ENCODE results near the gene POU2F1. TPM values are rescaled to one million over a fixed set of nuclear protein-coding genes. Genes with fewer than 3 reads are reported as not detected.

Gene POU2F1
- total RNA-seq, 1 experiment from 2014 or later: 29.6 TPM

GRCh38 chr1:167272369-167272957, 51.8 kb downstream of the POU2F1 start:
- H3K4me3 Mint-ChIP-seq (ENCODE audit: unreplicated experiment): no peak overlapping the region

GRCh38 chr1:167273027-167273800, 52.5 kb downstream of the POU2F1 start:
- peaks cover 7% of the 10 kb centered on the region for H3K4me1 Mint-ChIP-seq (ENCODE audit: low read depth, unreplicated experiment)
- H3K36me3 Mint-ChIP-seq (ENCODE audit: insufficient read depth, unreplicated experiment): no peaks in the 10 kb centered on the region
- DNase-seq: no peak
- H3K9me3 ChIP-seq: no peaks in the 10 kb centered on the region; the same call in 1 of the 2 replicates
- no peak overlapping the region for H3K27ac Mint-ChIP-seq (ENCODE audit: unreplicated experiment)
- CTCF ChIA-PET: no interaction called here
- H3K36me3 ChIP-seq (ENCODE audit: control insufficient read depth, insufficient read depth, low read length): no peaks in the 10 kb centered on the region
- H3K4me3 ChIP-seq (ENCODE audit: low read depth, low read length): no peak overlapping the region
- no peaks in the 10 kb centered on the region for H3K9me3 Mint-ChIP-seq (ENCODE audit: unreplicated experiment)
- intact Hi-C loops (cut with micrococcal nuclease; ENCODE audit: unreplicated experiment): no loop called here
- no peaks in the 10 kb centered on the region for H3K27me3 ChIP-seq (replicated peaks; ENCODE audit: control insufficient read depth, insufficient read depth, low read length)
- BruUV-seq (replicated peaks): no TSS peak
- no peak for TF ChIP-seq CTCF (IDR thresholded peaks at IDR 0.05; ENCODE audit: insufficient read depth in 1 of 2, low read depth in 1 of 2, low read length in 1 of 2, severe bottlenecking in 1 of 2, unreplicated experiment in 1 of 2)
- POLR2A ChIA-PET: no interaction called here
- no peak overlapping the region for H3K4me3 Mint-ChIP-seq (ENCODE audit: unreplicated experiment)
- H3K4me1 ChIP-seq: no peaks in the 10 kb centered on the region
- H3K27me3 Mint-ChIP-seq (ENCODE audit: insufficient read depth, unreplicated experiment): no peaks in the 10 kb centered on the region

More at GRCh38 chr1:167272369-167272957, 51.8 kb downstream of the POU2F1 start:
- intact Hi-C loops (cut with micrococcal nuclease; ENCODE audit: unreplicated experiment): no loop called here
- CTCF ChIA-PET: no interaction called here
- no peaks in the 10 kb centered on the region; the same call in 1 of the 2 replicates for H3K9me3 ChIP-seq
- POLR2A ChIA-PET: no interaction called here
- H3K9me3 Mint-ChIP-seq (ENCODE audit: unreplicated experiment): no peaks in the 10 kb centered on the region
- H3K4me3 ChIP-seq (ENCODE audit: low read depth, low read length): no peak overlapping the region
- no peaks in the 10 kb centered on the region for H3K36me3 Mint-ChIP-seq (ENCODE audit: insufficient read depth, unreplicated experiment)
- no peaks in the 10 kb centered on the region for H3K27me3 ChIP-seq (replicated peaks; ENCODE audit: control insufficient read depth, insufficient read depth, low read length)
- H3K36me3 ChIP-seq (ENCODE audit: control insufficient read depth, insufficient read depth, low read length): no peaks in the 10 kb centered on the region
- no peak overlapping the region for H3K27ac Mint-ChIP-seq (ENCODE audit: unreplicated experiment)
- no peak for DNase-seq
- peaks cover 7% of the 10 kb centered on the region for H3K4me1 Mint-ChIP-seq (ENCODE audit: low read depth, unreplicated experiment)
- H3K4me1 ChIP-seq: no peaks in the 10 kb centered on the region
- no peaks in the 10 kb centered on the region for H3K27me3 Mint-ChIP-seq (ENCODE audit: insufficient read depth, unreplicated experiment)
- TF ChIP-seq CTCF (IDR thresholded peaks at IDR 0.05; ENCODE audit: insufficient read depth in 1 of 2, low read depth in 1 of 2, low read length in 1 of 2, severe bottlenecking in 1 of 2, unreplicated experiment in 1 of 2): no peak
- no TSS peak for BruUV-seq (replicated peaks)

- H3K4me3 Mint-ChIP-seq (ENCODE audit: unreplicated experiment): no peak overlapping the region
- H3K4me1 Mint-ChIP-seq (ENCODE audit: low read depth, unreplicated experiment): peaks cover 7% of the 10 kb centered on the region
- no TSS peak for BruUV-seq (replicated peaks)
- DNase-seq: no peak
- no peaks in the 10 kb centered on the region for H3K9me3 Mint-ChIP-seq (ENCODE audit: unreplicated experiment)
- ChIA-PET CTCF (interaction anchor here (1.1 kb wide), 1 partner anchor 259 kb away, joined by 6 read pairs; no protein-coding TSS in a partner anchor), POLR2A (no interaction called here)
- no peaks in the 10 kb centered on the region for H3K4me1 ChIP-seq
- H3K27ac Mint-ChIP-seq (ENCODE audit: unreplicated experiment): no peak overlapping the region
- TF ChIP-seq CTCF (IDR thresholded peaks at IDR 0.05; ENCODE audit: insufficient read depth in 1 of 2, low read depth in 1 of 2, low read length in 1 of 2, severe bottlenecking in 1 of 2, unreplicated experiment in 1 of 2): no peak
- H3K36me3 ChIP-seq (ENCODE audit: control insufficient read depth, insufficient read depth, low read length): no peaks in the 10 kb centered on the region
- H3K9me3 ChIP-seq: no peaks in the 10 kb centered on the region; the same call in 1 of the 2 replicates
- H3K36me3 Mint-ChIP-seq (ENCODE audit: insufficient read depth, unreplicated experiment): no peaks in the 10 kb centered on the region
- no peaks in the 10 kb centered on the region for H3K27me3 ChIP-seq (replicated peaks; ENCODE audit: control insufficient read depth, insufficient read depth, low read length)
- no peak overlapping the region for H3K4me3 ChIP-seq (ENCODE audit: low read depth, low read length)
- intact Hi-C loops (cut with micrococcal nuclease; ENCODE audit: unreplicated experiment): no loop called here
- no peaks in the 10 kb centered on the region for H3K27me3 Mint-ChIP-seq (ENCODE audit: insufficient read depth, unreplicated experiment)
Observed at GRCh38 chr1:167274061-167274460, 53.4 kb downstream of the POU2F1 start.

Data from Caco-2 (cell line).